Neural cell (in vitro differentiated cells): ENCODE data around the gene INSIG2. TPM values are rescaled to one million over a fixed set of nuclear protein-coding genes. Genes with fewer than 3 reads are reported as not detected.

Experiments
- H2AFZ ChIP-seq: fragments of 200-600, 300-800 bp; sonication (generic), shearing (Covaris generic); 2 replicates; pipeline ENCODE4 v1.6.0; 2014; ENCODE audit warnings: low read depth, mild to moderate bottlenecking, antibody characterized with exemption, low read length, moderate library complexity
- H3F3A ChIP-seq: fragments of 200-600 bp; shearing (Covaris generic); 2 replicates; pipeline ENCODE4 v1.6.1; 2016; ENCODE audit warnings: mild to moderate bottlenecking, moderate library complexity, mixed read lengths, antibody characterized with exemption, low read length; ENCODE audit not compliant: insufficient read depth, poor library complexity, severe bottlenecking
- H3K27ac ChIP-seq: fragments of 200-600, 300-800 bp; sonication (generic), shearing (Covaris generic); 2 replicates; pipeline ENCODE4 v1.5.1; 2014; ENCODE audit warnings: mild to moderate bottlenecking, low read length, moderate library complexity
- H3K27me3 ChIP-seq: fragments of 300-800, 200-600 bp; sonication (generic), shearing (Covaris generic); 2 replicates; pipeline ENCODE4 v1.6.0; 2014; ENCODE audit warnings: mild to moderate bottlenecking, low read depth, low read length, moderate library complexity; ENCODE audit not compliant: insufficient read depth
- H3K36me3 ChIP-seq: fragments of 300-800, 200-600 bp; sonication (generic), shearing (Covaris generic); 2 replicates; pipeline ENCODE4 v1.5.1; 2014; ENCODE audit warnings: mild to moderate bottlenecking, antibody characterized with exemption, low read length, moderate library complexity; ENCODE audit not compliant: insufficient read depth
- H3K4me2 ChIP-seq: fragments of 300-800, 200-600 bp; sonication (generic), shearing (Covaris generic); 2 replicates; pipeline ENCODE4 v1.6.0; 2014; ENCODE audit warnings: mild to moderate bottlenecking, low read length
- H3K4me3 ChIP-seq: fragments of 300-800, 200-600 bp; sonication (generic), shearing (Covaris generic); 2 replicates; pipeline ENCODE4 v1.5.1; 2014; ENCODE audit warnings: mild to moderate bottlenecking, low read length, moderate library complexity
- H3K79me2 ChIP-seq: fragments of 200-600 bp; shearing (Covaris generic); replicated peaks from 2 replicates; pipeline ENCODE4 v1.6.0; 2014; ENCODE audit warnings: mild to moderate bottlenecking, low read length, moderate library complexity; ENCODE audit not compliant: insufficient read depth
- H3K9ac ChIP-seq: fragments of 300-800, 200-600 bp; sonication (generic), shearing (Covaris generic); 2 replicates; pipeline ENCODE4 v1.6.1; 2016; ENCODE audit warnings: mild to moderate bottlenecking, low read length, mixed read lengths
- H3K9me2 ChIP-seq: fragments of 200-600 bp; shearing (Covaris generic); 2 replicates; pipeline ENCODE4 v1.6.1; 2016; ENCODE audit warnings: mild to moderate bottlenecking, low read length, mixed read lengths; ENCODE audit not compliant: insufficient read depth
- H3K9me3 ChIP-seq: fragments of 200-600, 300-800 bp; sonication (generic), shearing (Covaris generic); 2 replicates; pipeline ENCODE4 v1.6.1; 2016; ENCODE audit warnings: mild to moderate bottlenecking, mixed run types, low read length, moderate library complexity, mixed read lengths
- H4K20me1 ChIP-seq: fragments of 200-600 bp; shearing (Covaris generic); 2 replicates; pipeline ENCODE4 v1.6.1; 2016; ENCODE audit warnings: mild to moderate bottlenecking, mixed run types; ENCODE audit not compliant: insufficient read depth
- EP300 ChIP-seq: fragments of 450-650 bp; conservative IDR thresholded peaks from 2 replicates; pipeline ENCODE4 v1.6.1; 2014; ENCODE audit warnings: antibody characterized with exemption, mild to moderate bottlenecking, moderate library complexity; ENCODE audit not compliant: poor library complexity, severe bottlenecking
- EZH2 ChIP-seq: fragments of 200-600, 300-800 bp; shearing (Covaris generic), sonication (generic); IDR thresholded peaks from 2 replicates; pipeline ENCODE4 v1.6.1; 2014; ENCODE audit warnings: antibody characterized with exemption, low read length, borderline replicate concordance, mild to moderate bottlenecking; ENCODE audit not compliant: insufficient read depth, poor library complexity, severe bottlenecking
- MXI1 ChIP-seq: fragments of 450-650 bp; conservative IDR thresholded peaks from 2 replicates; pipeline ENCODE4 v1.6.1; 2014; ENCODE audit warnings: antibody characterized with exemption, mild to moderate bottlenecking; ENCODE audit not compliant: poor library complexity, severe bottlenecking
- POLR2AphosphoS5 ChIP-seq: IDR thresholded peaks from 2 replicates; pipeline ENCODE4 v1.6.1; 2012
- RAD21 ChIP-seq: fragments of 450-650 bp; conservative IDR thresholded peaks from 2 replicates; pipeline ENCODE4 v1.6.1; 2014; ENCODE audit warnings: antibody characterized with exemption, mild to moderate bottlenecking, moderate library complexity
- SMC3 ChIP-seq: fragments of 450-650 bp; conservative IDR thresholded peaks from 2 replicates; pipeline ENCODE4 v1.6.1; 2014; ENCODE audit warnings: antibody characterized with exemption, mild to moderate bottlenecking, moderate library complexity; ENCODE audit not compliant: poor library complexity
- TAF1 ChIP-seq: IDR thresholded peaks from 2 replicates; pipeline ENCODE4 v1.6.1; 2012; ENCODE audit warnings: low read depth
- polyA plus RNA-seq: library from polyadenylated mRNA; depleted of rRNA; stranded (reverse); fragments of >200 nt; gene quantifications from 2 replicates; pipeline ENCODE4 v1.2.3, GENCODE V29; 2014
- TF ChIP-seq, protein P1 (sequence below): IDR thresholded peaks from 2 replicates; pipeline ENCODE4 v1.6.1; 2012; ENCODE audit warnings: borderline replicate concordance
- TF ChIP-seq, protein P2 (sequence below): fragments of 450-650 bp; IDR thresholded peaks from 2 replicates; pipeline ENCODE4 v1.5.1; 2014; ENCODE audit warnings: antibody characterized with exemption, mild to moderate bottlenecking, moderate library complexity; ENCODE audit not compliant: poor library complexity, severe bottlenecking

INSIG2 gene
- polyA plus RNA-seq, 1 donor from 2014 or later, result 30.3 TPM

DNA sequence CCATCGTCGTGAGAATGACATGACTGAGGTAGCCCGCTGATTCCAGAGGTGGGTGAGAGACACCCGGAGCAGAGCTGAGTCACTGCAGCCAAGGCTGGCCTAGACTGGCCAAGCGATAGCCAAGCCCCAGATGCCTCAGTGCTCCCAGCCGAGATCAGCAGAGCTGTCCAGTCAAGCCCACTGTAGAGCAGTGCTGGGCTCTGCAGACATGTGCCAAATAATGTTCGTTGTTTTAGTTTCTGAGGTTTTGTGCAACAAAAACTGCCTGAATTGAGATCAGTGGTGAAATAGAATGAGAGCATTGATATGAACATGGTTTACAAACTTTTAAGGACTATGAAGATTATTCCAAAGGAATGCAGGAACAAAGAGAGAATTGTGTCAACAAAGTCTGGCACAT is 42.1 kb downstream of the INSIG2 start:
- Histone ChIP-seq H3K36me3 (no peaks in the 10 kb centered on the region), H3K4me3 (no peak overlapping the region), H3F3A (no peaks in the 10 kb centered on the region), H3K9ac (no peak overlapping the region), H3K9me3 (no peaks in the 10 kb centered on the region), H3K4me2 (no peak overlapping the region), H3K27ac (no peak overlapping the region), H3K9me2 (no peaks in the 10 kb centered on the region), H2AFZ (no peak overlapping the region), H4K20me1 (no peaks in the 10 kb centered on the region), H3K27me3 (no peaks in the 10 kb centered on the region), H3K79me2 (no peaks in the 10 kb centered on the region)
- TF ChIP-seq MXI1 (no peak), POLR2AphosphoS5 (no peak), EP300 (no peak), EZH2 (no peak), TAF1 (no peak), RAD21 (no peak), SMC3 (no peak)
- TF ChIP-seq, protein P1, sequence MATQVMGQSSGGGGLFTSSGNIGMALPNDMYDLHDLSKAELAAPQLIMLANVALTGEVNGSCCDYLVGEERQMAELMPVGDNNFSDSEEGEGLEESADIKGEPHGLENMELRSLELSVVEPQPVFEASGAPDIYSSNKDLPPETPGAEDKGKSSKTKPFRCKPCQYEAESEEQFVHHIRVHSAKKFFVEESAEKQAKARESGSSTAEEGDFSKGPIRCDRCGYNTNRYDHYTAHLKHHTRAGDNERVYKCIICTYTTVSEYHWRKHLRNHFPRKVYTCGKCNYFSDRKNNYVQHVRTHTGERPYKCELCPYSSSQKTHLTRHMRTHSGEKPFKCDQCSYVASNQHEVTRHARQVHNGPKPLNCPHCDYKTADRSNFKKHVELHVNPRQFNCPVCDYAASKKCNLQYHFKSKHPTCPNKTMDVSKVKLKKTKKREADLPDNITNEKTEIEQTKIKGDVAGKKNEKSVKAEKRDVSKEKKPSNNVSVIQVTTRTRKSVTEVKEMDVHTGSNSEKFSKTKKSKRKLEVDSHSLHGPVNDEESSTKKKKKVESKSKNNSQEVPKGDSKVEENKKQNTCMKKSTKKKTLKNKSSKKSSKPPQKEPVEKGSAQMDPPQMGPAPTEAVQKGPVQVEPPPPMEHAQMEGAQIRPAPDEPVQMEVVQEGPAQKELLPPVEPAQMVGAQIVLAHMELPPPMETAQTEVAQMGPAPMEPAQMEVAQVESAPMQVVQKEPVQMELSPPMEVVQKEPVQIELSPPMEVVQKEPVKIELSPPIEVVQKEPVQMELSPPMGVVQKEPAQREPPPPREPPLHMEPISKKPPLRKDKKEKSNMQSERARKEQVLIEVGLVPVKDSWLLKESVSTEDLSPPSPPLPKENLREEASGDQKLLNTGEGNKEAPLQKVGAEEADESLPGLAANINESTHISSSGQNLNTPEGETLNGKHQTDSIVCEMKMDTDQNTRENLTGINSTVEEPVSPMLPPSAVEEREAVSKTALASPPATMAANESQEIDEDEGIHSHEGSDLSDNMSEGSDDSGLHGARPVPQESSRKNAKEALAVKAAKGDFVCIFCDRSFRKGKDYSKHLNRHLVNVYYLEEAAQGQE, result no peak
- TF ChIP-seq, protein P2, sequence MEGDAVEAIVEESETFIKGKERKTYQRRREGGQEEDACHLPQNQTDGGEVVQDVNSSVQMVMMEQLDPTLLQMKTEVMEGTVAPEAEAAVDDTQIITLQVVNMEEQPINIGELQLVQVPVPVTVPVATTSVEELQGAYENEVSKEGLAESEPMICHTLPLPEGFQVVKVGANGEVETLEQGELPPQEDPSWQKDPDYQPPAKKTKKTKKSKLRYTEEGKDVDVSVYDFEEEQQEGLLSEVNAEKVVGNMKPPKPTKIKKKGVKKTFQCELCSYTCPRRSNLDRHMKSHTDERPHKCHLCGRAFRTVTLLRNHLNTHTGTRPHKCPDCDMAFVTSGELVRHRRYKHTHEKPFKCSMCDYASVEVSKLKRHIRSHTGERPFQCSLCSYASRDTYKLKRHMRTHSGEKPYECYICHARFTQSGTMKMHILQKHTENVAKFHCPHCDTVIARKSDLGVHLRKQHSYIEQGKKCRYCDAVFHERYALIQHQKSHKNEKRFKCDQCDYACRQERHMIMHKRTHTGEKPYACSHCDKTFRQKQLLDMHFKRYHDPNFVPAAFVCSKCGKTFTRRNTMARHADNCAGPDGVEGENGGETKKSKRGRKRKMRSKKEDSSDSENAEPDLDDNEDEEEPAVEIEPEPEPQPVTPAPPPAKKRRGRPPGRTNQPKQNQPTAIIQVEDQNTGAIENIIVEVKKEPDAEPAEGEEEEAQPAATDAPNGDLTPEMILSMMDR, result no peak

- TF ChIP-seq MXI1 (no peak), EZH2 (no peak), TAF1 (no peak), POLR2AphosphoS5 (no peak)
- no peak overlapping the region for H2AFZ ChIP-seq
- H3K27me3 ChIP-seq, result no peaks in the 10 kb centered on the region
- H3K9me2 ChIP-seq, result no peaks in the 10 kb centered on the region
- no peaks in the 10 kb centered on the region for H3F3A ChIP-seq
- no peak overlapping the region for H3K9ac ChIP-seq
- no peaks in the 10 kb centered on the region for H3K9me3 ChIP-seq
- H3K27ac ChIP-seq, result no peak overlapping the region
- H3K4me3 ChIP-seq, result no peak overlapping the region
- no peaks in the 10 kb centered on the region for H4K20me1 ChIP-seq
- no peaks in the 10 kb centered on the region for H3K36me3 ChIP-seq
- H3K79me2 ChIP-seq, result no peaks in the 10 kb centered on the region
- H3K4me2 ChIP-seq, result no peak overlapping the region
Measured at GRCh38 chr2:118131771-118132170, 43.5 kb downstream of the INSIG2 start.

- no peaks in the 10 kb centered on the region for H3K9me2 ChIP-seq
- no peaks in the 10 kb centered on the region for H3K79me2 ChIP-seq
- no peaks in the 10 kb centered on the region for H3F3A ChIP-seq
- H3K4me3 ChIP-seq, result no peak overlapping the region
- no peak overlapping the region for H3K4me2 ChIP-seq
- TF ChIP-seq RAD21 (no peak), EZH2 (no peak), MXI1 (no peak), POLR2AphosphoS5 (no peak), SMC3 (no peak)
- TF ChIP-seq, protein P1, result no peak
- TF ChIP-seq, protein P2, result no peak
- no peak overlapping the region for H3K9ac ChIP-seq
- no peak overlapping the region for H3K27ac ChIP-seq
- no peaks in the 10 kb centered on the region for H3K9me3 ChIP-seq
- H4K20me1 ChIP-seq, result no peaks in the 10 kb centered on the region
- H3K36me3 ChIP-seq, result no peaks in the 10 kb centered on the region
- no peak overlapping the region for H2AFZ ChIP-seq
- H3K27me3 ChIP-seq, result no peaks in the 10 kb centered on the region
Measured at GRCh38 chr2:118133916-118134315, 45.6 kb downstream of the INSIG2 start.
